CD4-positive, alpha-beta T cell treated with Interleukin-15 for 1 hour (primary cell): ENCODE data around the gene PTPRN2.
"Not testable (repeated sequence)": the region's sequence is repeated elsewhere in the genome, so short reads cannot be mapped to it uniquely, and the experiment has no call there.

Experiments
- DNase-seq: peaks from one replicate; pipeline ENCODE4 v3.0.0-alpha.2; 2020

The PTPRN2 gene

GRCh38 chr7:158052381-158053060 is 535.1 kb downstream of the PTPRN2 start:
- no peak for DNase-seq

DNA sequence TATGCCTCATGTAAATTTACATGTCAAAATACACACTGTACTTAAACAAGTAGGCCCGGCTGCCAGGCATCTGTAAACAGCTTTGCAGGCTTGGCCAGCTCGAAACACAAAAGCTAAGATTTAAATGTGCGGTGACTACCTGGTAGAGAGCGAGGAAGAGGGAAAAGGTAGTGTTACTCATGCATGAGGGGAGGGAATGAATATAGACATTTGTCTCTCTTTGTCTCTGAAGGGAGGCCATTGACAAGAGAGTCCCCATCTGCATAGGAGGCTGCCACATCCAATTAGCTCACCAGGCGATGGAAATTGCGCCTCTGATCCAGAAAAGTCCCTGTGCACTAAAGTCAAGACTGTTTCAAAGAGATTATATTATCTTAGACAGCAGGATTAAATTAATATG is 535.8 kb downstream of the PTPRN2 start:
- no peak for DNase-seq

GRCh38 chr7:158050978-158051651 is 536.5 kb downstream of the PTPRN2 start:
- no peak for DNase-seq

DNA sequence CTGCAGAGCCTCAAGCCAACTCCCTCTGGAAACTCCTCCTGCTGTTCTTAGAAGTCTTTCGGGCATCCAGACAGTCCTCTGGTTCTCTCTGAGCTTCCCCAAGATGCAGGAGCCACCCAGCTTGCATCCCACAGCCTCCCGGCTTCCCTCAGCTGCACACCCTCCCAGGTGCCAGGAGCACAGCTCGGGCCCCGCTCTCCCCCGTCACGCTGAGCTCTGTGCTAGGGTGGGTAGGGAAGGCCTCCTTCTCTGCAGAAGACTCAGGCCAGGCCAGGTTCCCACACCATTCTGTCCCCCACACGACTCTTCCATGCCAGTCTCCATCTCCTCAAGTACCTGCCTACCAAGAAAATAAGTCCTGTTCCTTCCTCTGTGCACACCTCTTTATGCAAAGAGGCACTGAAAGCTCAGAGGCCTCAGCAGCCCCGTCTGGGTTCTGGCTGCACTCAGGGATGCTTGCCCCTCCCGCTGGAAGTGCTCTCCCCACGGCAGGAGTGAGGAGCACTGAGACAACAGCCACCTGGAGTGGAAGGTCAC is 537.1 kb downstream of the PTPRN2 start:
- DNase-seq, result no peak

GRCh38 chr7:158049271-158049670 is 538.4 kb downstream of the PTPRN2 start:
- DNase-seq, result no peak

GRCh38 chr7:158048569-158048968 is 539.1 kb downstream of the PTPRN2 start:
- no peak for DNase-seq

GRCh38 chr7:158047391-158048059 is 540.1 kb downstream of the PTPRN2 start:
- DNase-seq, result no peak

DNA sequence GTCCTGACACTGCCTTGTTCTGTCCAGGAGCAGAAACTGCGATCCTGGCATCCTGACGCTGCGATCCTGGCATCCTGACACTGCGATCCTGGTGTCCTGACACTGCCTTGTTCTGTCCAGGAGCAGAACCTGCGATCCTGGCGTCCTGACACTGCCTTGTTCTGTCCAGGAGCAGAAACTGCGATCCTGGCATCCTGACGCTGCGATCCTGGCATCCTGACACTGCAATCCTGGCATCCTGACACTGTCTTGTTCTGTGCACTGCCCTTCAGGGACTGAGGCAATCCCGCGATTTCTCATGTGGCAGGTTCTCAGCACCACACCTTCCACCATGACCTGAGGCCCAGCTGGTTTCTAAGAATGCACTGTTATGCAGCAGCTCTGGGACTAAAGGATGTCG is 541.4 kb downstream of the PTPRN2 start:
- not testable (repeated sequence) for DNase-seq

DNA sequence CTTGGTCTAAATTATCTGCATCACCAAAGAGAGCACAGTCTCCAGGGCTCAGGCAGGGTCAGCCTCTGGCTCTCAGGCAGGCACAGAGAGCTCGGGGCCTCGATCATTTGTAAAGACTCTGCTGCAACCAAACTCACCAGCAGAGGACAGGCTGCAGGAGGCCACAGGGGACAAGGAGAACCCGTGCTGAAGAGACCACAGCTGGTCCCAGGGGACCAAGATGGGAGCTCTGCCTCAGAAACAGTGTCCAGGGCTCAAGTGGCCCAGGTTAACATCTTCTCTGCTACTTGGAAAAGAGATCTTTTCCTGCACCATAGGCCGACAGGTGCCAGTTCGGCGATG is 543.2 kb downstream of the PTPRN2 start:
- no peak for DNase-seq

GRCh38 chr7:158043551-158044481 is 543.8 kb downstream of the PTPRN2 start:
- no peak for DNase-seq

- DNase-seq, result no peak
These were observed 545.3 kb downstream of the PTPRN2 start for GRCh38 chr7:158042156-158042880.

GRCh38 chr7:158040199-158040598 is 547.4 kb downstream of the PTPRN2 start:
- DNase-seq, result no peak

DNA sequence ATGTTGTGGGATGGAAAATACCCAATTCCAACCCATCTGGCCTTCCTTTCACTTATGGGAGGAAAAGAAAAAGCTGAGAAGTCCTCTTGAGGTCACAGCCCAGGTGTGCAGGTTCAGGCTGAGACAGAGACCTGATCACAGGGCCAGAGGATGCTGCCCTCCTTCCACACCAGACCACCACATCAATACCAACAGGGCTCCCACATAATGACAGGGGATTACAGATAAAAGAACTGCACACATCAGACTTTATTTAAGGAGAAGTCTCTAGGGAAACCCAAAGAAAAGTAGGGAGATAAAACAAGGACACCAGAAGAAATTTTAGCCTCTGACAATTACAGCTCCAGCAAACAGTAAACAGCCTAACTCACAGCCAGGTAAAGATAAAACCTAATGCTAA is 548.4 kb downstream of the PTPRN2 start:
- DNase-seq, result no peak

DNA sequence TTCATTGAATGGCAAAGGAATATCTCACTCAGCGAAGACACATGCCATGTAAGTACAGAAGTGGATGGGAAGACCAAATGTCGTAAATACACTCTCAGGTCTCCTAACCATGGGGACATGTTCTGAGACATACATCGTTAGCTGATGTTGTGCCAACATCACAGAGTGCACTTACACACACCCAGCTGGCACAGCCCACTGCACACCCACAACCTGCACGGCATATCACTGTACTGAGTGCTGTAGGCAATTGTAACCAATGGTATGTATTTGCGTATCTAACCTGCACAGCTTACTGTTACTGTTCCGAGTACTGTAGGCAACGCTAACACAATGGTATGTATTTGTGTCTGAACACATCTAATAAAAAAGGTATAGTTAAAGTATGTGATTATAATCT is 550.4 kb downstream of the PTPRN2 start:
- no peak for DNase-seq

- no peak for DNase-seq
These were observed 552.3 kb downstream of the PTPRN2 start for GRCh38 chr7:158035343-158035742.

- no peak for DNase-seq
These were observed 553.1 kb downstream of the PTPRN2 start for GRCh38 chr7:158034571-158034970.

DNA sequence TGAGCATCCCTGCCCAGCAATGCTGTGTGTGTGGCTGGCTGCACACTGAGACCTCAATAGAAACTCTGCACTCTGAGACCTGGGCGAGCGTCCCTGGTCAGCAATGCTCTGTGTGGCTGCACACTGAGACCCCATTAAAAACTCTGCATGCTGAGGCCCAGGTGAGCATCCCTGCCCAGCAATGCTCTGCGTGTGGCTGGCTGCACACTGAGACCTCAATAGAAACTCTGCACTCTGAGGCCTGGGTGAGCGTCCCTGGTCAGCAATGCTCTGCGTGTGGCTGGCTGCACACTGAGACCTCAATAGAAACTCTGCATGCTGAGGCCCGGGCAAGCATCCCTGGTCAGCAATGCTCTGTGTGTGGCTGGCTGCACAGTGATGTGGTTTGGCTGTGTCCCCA is 553.7 kb downstream of the PTPRN2 start:
- DNase-seq, result not testable (repeated sequence)

- DNase-seq, result no peak
These were observed 554.4 kb downstream of the PTPRN2 start for GRCh38 chr7:158033196-158033595.

GRCh38 chr7:158032561-158033115 is 555.0 kb downstream of the PTPRN2 start:
- no peak for DNase-seq

- DNase-seq, result no peak
These were observed 555.7 kb downstream of the PTPRN2 start for GRCh38 chr7:158031867-158032308.

- DNase-seq, result no peak
These were observed 557.1 kb downstream of the PTPRN2 start for GRCh38 chr7:158030566-158030965.

- DNase-seq, result no peak
These were observed 557.6 kb downstream of the PTPRN2 start for GRCh38 chr7:158030071-158030470.
